Hepatocyte (in vitro differentiated cells): Measurements from ENCODE around the gene TMEM175.

Experiments
- CTCF ChIP-seq: fragments of 200-600 bp; sonication (generic); IDR thresholded peaks from 2 replicates; pipeline ENCODE4 v1.5.1; 2016; ENCODE audit warnings: antibody characterized with exemption, mild to moderate bottlenecking; ENCODE audit not compliant: poor library complexity
- EZH2 ChIP-seq: fragments of 200-600 bp; sonication (generic); IDR thresholded peaks from 2 replicates; pipeline ENCODE4 v1.6.1; 2016; ENCODE audit warnings: antibody characterized with exemption, mild to moderate bottlenecking, borderline replicate concordance
- EZH2phosphoT487 ChIP-seq: fragments of 200-600 bp; sonication (generic); IDR thresholded peaks from one replicate; pipeline ENCODE4 v1.6.1; 2018; ENCODE audit warnings: antibody characterized with exemption, mild to moderate bottlenecking, low read depth, moderate library complexity; ENCODE audit not compliant: unreplicated experiment, severe bottlenecking

- no peak for TF ChIP-seq CTCF
- no peak for TF ChIP-seq EZH2
- no peak for TF ChIP-seq EZH2phosphoT487
Measured at GRCh38 chr4:974668-975067, 42.4 kb downstream of the TMEM175 start.
